ENCODE data around the gene FAM13A.

FAM13A gene

GRCh38 chr4:88756149-88756548 lies 300.8 kb downstream of the FAM13A start:
- in situ Hi-C loops (cut with MboI; ENCODE audit: low sequenced_read_pairs): no loop called here

- in situ Hi-C loops (cut with MboI; ENCODE audit: low sequenced_read_pairs): no loop called here
Measured at GRCh38 chr4:88755454-88755853, 301.5 kb downstream of the FAM13A start.

GRCh38 chr4:88754796-88755195 lies 302.2 kb downstream of the FAM13A start:
- in situ Hi-C loops (cut with MboI; ENCODE audit: low sequenced_read_pairs): no loop called here

GRCh38 chr4:88753658-88754571 lies 303.1 kb downstream of the FAM13A start:
- in situ Hi-C loops (cut with MboI; ENCODE audit: low sequenced_read_pairs): no loop called here

- in situ Hi-C loops (cut with MboI; ENCODE audit: low sequenced_read_pairs): no loop called here
Measured at GRCh38 chr4:88752754-88753153, 304.2 kb downstream of the FAM13A start.

GRCh38 chr4:88752076-88752463 lies 304.9 kb downstream of the FAM13A start:
- in situ Hi-C loops (cut with MboI; ENCODE audit: low sequenced_read_pairs): no loop called here

GRCh38 chr4:88751258-88752075 lies 305.5 kb downstream of the FAM13A start:
- in situ Hi-C loops (cut with MboI; ENCODE audit: low sequenced_read_pairs): no loop called here

- in situ Hi-C loops (cut with MboI; ENCODE audit: low sequenced_read_pairs): no loop called here
Measured at GRCh38 chr4:88750369-88750768, 306.6 kb downstream of the FAM13A start.

- in situ Hi-C loops (cut with MboI; ENCODE audit: low sequenced_read_pairs): no loop called here
Measured at GRCh38 chr4:88747351-88747750, 309.6 kb downstream of the FAM13A start.

GRCh38 chr4:88746206-88746605 lies 310.8 kb downstream of the FAM13A start:
- in situ Hi-C loops (cut with MboI; ENCODE audit: low sequenced_read_pairs): no loop called here

GRCh38 chr4:88745581-88746163 lies 311.3 kb downstream of the FAM13A start:
- in situ Hi-C loops (cut with MboI; ENCODE audit: low sequenced_read_pairs): no loop called here

- in situ Hi-C loops (cut with MboI; ENCODE audit: low sequenced_read_pairs): no loop called here
Measured at GRCh38 chr4:88745175-88745574, 311.8 kb downstream of the FAM13A start.

- in situ Hi-C loops (cut with MboI; ENCODE audit: low sequenced_read_pairs): no loop called here
Measured at GRCh38 chr4:88744609-88745008, 312.4 kb downstream of the FAM13A start.

- in situ Hi-C loops (cut with MboI; ENCODE audit: low sequenced_read_pairs): no loop called here
Measured at GRCh38 chr4:88743696-88744095, 313.3 kb downstream of the FAM13A start.

GRCh38 chr4:88742561-88742960 lies 314.4 kb downstream of the FAM13A start:
- in situ Hi-C loops (cut with MboI; ENCODE audit: low sequenced_read_pairs): no loop called here

- in situ Hi-C loops (cut with MboI; ENCODE audit: low sequenced_read_pairs): no loop called here
Measured at GRCh38 chr4:88738180-88738579, 318.8 kb downstream of the FAM13A start.

- in situ Hi-C loops (cut with MboI; ENCODE audit: low sequenced_read_pairs): no loop called here
Measured at GRCh38 chr4:88737307-88737941, 319.6 kb downstream of the FAM13A start.

GRCh38 chr4:88736264-88736663 lies 320.7 kb downstream of the FAM13A start:
- in situ Hi-C loops (cut with MboI; ENCODE audit: low sequenced_read_pairs): no loop called here

- in situ Hi-C loops (cut with MboI; ENCODE audit: low sequenced_read_pairs): no loop called here
Measured at GRCh38 chr4:88735564-88735963, 321.4 kb downstream of the FAM13A start.

GRCh38 chr4:88734403-88734949 lies 322.5 kb downstream of the FAM13A start:
- in situ Hi-C loops (cut with MboI; ENCODE audit: low sequenced_read_pairs): no loop called here
